HG02884 (cell line): Measurements from ENCODE around the gene EVC2.
"Not testable (repeated sequence)": the region's sequence is repeated elsewhere in the genome, so short reads cannot be mapped to it uniquely, and the experiment has no call there.

ENCODE experiments used
- ATAC-seq: cut with Tn5 transposase; IDR thresholded peaks from one replicate; pipeline ENCODE4 v1.9.1; 2021; ENCODE audit warnings: mild to moderate bottlenecking, moderate library complexity; ENCODE audit not compliant: unreplicated experiment

The EVC2 gene

GRCh38 chr4:5630762-5631161 is 77.6 kb downstream of the EVC2 start:
- ATAC-seq: no peak

- no peak for ATAC-seq
Measured at GRCh38 chr4:5629542-5629941, 78.8 kb downstream of the EVC2 start.

GRCh38 chr4:5626913-5627312 is 81.4 kb downstream of the EVC2 start:
- ATAC-seq: no peak

GRCh38 chr4:5622596-5622995 is 85.8 kb downstream of the EVC2 start:
- ATAC-seq: no peak

GRCh38 chr4:5619913-5620625 is 88.3 kb downstream of the EVC2 start:
- no peak for ATAC-seq

- no peak for ATAC-seq
Measured at GRCh38 chr4:5618051-5618960, 90.1 kb downstream of the EVC2 start.

- ATAC-seq: no peak
Measured at GRCh38 chr4:5616331-5616950, 91.9 kb downstream of the EVC2 start.

GRCh38 chr4:5615496-5616075 is 92.8 kb downstream of the EVC2 start:
- no peak for ATAC-seq

GRCh38 chr4:5611750-5612149 is 96.6 kb downstream of the EVC2 start:
- no peak for ATAC-seq

GRCh38 chr4:5609306-5610007 is 98.9 kb downstream of the EVC2 start:
- ATAC-seq: no peak

GRCh38 chr4:5593828-5594227 is 114.5 kb downstream of the EVC2 start:
- not testable (repeated sequence) for ATAC-seq

- no peak for ATAC-seq
Measured at GRCh38 chr4:5592272-5592671, 116.1 kb downstream of the EVC2 start.

GRCh38 chr4:5589495-5589894 is 118.9 kb downstream of the EVC2 start:
- no peak for ATAC-seq

- ATAC-seq: no peak
Measured at GRCh38 chr4:5588046-5588445, 120.3 kb downstream of the EVC2 start.

GRCh38 chr4:5575941-5576340 is 132.4 kb downstream of the EVC2 start:
- ATAC-seq: no peak

- no peak for ATAC-seq
Measured at GRCh38 chr4:5574386-5574785, 134.0 kb downstream of the EVC2 start.

- ATAC-seq: no peak
Measured at GRCh38 chr4:5573965-5574364, 134.4 kb downstream of the EVC2 start.

GRCh38 chr4:5572751-5573150 is 135.6 kb downstream of the EVC2 start:
- no peak for ATAC-seq

- no peak for ATAC-seq
Measured at GRCh38 chr4:5572114-5572513, 136.2 kb downstream of the EVC2 start.

GRCh38 chr4:5571646-5572045 is 136.7 kb downstream of the EVC2 start:
- no peak for ATAC-seq

GRCh38 chr4:5569451-5569850 is 138.9 kb downstream of the EVC2 start:
- no peak for ATAC-seq
